Upper lobe of left lung (tissue), 4 donors: ENCODE measurements around the gene GRAP.
"Not testable (repeated sequence)": the region's sequence is repeated elsewhere in the genome, so short reads cannot be mapped to it uniquely, and the experiment has no call there.

Source experiments
- POLR2A ChIP-seq, 4 donors: fragments of 450-650 bp; IDR thresholded peaks; one replicate each; pipeline ENCODE4 v1.5.1; 2016 to 2017; ENCODE audit warnings: antibody characterized with exemption in 4 of 4, mild to moderate bottlenecking in 2 of 4
- POLR2AphosphoS5 ChIP-seq, 2 donors: sonication (generic); formaldehyde crosslinking; IDR thresholded peaks; one replicate each; pipeline ENCODE4 v1.5.1; 2017; ENCODE audit warnings: antibody characterized with exemption in 2 of 2
- TF ChIP-seq, protein P1 (sequence below), 6 experiments: fragments of 450-650 bp in 4 of 6; fragments of 200-600 bp in 2 of 6; sonication (generic) in 2 of 6; IDR thresholded peaks; one replicate each; pipeline ENCODE4 v1.5.1; 2016 to 2019; ENCODE audit warnings: antibody characterized with exemption in 6 of 6

DNA sequence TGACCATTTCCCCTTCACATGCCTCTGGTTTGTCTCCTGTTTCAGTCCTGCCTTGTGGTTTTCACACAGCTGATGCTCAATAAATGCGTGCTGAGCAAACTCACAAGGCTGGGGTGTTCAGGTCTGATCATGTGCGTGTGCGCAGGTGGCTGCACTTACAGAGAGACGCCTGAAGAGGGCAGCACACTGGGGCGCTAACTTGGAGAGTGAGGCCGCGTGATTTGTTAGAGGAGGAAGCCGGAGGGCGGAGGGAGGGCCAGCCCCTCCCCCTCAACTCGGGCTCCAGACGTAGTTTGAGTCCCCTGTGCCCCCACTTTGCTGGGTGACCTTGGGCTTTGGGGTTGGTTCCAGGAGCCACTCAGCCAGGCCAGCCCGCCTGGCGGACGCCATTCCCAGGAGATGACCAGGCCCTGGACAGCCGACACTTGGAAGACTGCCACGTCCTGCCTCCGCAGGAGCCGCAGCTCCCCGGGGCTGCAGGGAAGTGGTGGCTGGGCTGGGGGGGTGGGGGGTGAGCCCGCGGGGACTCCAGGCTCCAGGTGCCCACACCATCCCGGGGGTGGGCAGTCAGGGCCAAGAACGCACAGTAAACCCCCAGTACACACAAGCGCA lies 14.3 kb downstream of the GRAP start:
- TF ChIP-seq, protein P1, sequence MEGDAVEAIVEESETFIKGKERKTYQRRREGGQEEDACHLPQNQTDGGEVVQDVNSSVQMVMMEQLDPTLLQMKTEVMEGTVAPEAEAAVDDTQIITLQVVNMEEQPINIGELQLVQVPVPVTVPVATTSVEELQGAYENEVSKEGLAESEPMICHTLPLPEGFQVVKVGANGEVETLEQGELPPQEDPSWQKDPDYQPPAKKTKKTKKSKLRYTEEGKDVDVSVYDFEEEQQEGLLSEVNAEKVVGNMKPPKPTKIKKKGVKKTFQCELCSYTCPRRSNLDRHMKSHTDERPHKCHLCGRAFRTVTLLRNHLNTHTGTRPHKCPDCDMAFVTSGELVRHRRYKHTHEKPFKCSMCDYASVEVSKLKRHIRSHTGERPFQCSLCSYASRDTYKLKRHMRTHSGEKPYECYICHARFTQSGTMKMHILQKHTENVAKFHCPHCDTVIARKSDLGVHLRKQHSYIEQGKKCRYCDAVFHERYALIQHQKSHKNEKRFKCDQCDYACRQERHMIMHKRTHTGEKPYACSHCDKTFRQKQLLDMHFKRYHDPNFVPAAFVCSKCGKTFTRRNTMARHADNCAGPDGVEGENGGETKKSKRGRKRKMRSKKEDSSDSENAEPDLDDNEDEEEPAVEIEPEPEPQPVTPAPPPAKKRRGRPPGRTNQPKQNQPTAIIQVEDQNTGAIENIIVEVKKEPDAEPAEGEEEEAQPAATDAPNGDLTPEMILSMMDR (IDR thresholded peaks at IDR 0.05) = not testable (repeated sequence)
- TF ChIP-seq POLR2A, POLR2AphosphoS5 (IDR thresholded peaks at IDR 0.05): not testable (repeated sequence)
